SKM-1 treated with dmso at 0.1 percent for 144 hours (cell line): ENCODE measurements around the gene PRICKLE2.

Experiments
- DNase-seq: peaks from one replicate; lab custom pipeline; 2025; ENCODE audit not compliant: unreplicated experiment; lab: John Stamatoyannopoulos, UW

The PRICKLE2 gene

DNA sequence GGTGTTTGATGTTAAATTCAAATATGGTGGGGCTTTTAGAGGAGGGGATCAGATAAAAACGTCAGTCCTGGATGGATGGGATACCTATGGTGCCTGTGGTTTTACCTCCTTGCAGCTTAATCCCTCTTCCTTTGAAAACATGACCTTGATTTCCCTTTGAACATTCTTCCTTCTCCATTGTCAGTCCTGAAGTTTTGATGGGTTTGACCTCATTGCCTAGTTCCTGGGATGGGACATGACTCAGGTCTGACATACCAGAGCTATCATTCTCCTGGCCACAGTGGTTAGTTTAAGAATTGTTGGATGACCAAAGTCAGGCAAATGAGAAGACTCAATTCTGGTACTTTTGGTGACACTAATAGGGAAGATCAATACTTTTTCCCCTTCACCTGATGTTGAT lies 87.2 kb downstream of the PRICKLE2 start:
- no peak for DNase-seq

DNA sequence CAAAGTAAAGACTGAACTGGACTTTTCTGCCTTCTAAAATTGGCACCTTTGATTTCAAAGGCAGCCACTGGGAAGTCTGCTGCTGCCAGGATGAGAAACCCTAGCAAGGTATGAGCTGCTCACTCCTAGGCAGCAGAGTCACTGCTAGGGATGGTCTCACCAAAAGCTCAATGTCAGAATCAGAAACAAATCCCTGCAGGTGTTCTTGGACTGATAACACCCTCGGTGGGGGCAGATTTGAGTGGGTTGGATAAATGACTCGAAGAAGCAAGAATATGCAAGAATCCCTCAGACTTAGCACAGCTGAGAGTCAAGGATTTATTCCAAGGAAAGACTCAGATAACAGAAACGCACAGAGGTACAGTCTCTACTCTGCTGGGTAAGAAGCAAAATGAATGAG lies 90.4 kb downstream of the PRICKLE2 start:
- DNase-seq: no peak

GRCh38 chr3:64133987-64134386 lies 91.3 kb downstream of the PRICKLE2 start:
- no peak for DNase-seq

- no peak for DNase-seq
These were observed 92.0 kb downstream of the PRICKLE2 start for GRCh38 chr3:64133272-64133671.

DNA sequence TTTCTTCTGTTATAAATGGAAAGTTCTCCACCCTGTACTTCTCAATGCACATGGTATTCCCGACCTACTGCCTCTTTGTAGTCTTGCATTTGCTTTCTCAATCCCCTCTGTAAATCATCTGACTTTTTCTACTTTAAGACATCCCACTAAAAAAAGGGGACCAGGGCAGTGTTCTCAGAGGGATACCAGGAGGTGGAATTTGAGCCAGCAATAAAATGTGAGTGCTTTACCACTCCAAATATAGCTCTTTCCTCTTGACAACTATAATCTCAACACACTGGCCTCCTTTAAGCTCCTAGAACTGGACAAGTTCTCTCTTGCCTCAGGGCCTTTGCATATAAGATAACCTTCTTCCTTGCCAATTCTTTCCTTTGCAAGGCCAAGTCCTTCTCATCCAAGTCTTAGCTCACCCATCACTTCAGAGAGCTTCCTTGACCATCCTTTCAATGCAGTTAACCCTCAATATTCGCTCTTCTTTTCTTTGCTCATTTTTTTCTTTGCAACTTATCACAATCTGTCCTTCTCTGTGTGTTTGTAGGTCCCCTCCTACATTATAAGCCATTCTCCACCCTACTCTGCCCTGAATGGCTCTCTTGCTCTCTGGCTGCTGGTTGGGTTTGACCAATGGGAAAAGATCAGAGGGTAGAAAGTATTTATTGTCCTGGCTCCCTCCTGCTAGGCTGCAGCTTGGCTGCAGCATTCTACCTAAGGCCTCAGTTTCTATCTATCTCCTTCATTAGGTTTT lies 93.4 kb downstream of the PRICKLE2 start:
- no peak for DNase-seq

GRCh38 chr3:64130436-64130835 lies 94.8 kb downstream of the PRICKLE2 start:
- no peak for DNase-seq

DNA sequence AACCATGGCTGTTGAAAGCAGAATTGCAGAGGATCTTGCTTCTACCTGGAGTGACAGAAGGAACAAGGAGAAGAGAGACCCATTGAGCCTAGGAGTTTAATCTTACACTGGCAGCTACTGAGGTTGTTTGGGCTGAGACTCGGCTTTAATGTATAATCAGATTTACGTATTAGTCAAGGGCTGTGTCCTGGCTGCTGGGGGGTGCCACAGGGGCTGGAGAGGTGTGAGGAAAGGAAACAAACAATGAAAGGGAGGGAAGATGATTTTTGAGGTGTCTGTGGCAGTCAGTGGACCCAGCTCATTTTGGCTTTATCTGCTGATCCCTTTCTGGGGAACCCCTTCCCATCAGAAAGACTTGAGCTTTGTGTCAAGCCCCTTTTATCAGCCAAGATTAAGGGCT lies 95.7 kb downstream of the PRICKLE2 start:
- DNase-seq: no peak

GRCh38 chr3:64129106-64129505 lies 96.2 kb downstream of the PRICKLE2 start:
- DNase-seq: no peak

DNA sequence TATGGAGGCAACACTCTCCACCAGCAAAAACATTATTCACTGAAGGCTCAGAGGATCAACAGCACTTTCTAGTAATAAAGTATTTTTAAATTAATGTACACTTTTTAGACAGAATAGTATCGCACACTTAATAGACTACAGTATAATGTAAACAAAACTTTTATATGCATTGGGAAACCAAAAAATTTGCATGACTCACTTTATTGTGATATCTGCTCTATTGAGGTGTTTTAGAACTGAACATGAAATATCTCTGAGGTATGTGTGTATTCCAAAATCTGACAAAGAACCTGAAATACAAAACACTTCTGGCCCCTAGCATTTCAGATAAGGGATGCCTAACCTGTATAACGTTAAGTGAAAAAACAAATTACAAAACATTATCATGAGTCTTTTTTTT lies 99.7 kb downstream of the PRICKLE2 start:
- DNase-seq: no peak

DNA sequence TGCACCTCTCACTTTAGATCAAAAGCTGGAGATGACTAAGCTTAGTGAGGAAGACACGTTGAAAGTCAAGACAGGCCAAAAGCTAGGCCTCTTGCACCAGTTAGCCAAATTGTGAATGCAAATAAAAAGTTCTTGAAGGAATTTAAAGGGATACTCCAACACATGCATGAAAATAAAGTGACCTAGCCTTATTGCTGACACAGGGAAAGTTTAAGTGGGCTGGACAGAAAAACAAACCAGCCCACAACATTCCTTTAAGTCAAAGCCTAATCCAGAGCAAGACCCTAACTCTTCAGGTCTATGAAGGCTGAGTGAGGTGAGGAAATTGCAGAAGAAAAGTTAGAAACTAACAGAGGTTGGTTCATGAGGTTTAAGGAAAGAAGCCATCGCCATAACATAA lies 101.3 kb downstream of the PRICKLE2 start:
- no peak for DNase-seq

DNA sequence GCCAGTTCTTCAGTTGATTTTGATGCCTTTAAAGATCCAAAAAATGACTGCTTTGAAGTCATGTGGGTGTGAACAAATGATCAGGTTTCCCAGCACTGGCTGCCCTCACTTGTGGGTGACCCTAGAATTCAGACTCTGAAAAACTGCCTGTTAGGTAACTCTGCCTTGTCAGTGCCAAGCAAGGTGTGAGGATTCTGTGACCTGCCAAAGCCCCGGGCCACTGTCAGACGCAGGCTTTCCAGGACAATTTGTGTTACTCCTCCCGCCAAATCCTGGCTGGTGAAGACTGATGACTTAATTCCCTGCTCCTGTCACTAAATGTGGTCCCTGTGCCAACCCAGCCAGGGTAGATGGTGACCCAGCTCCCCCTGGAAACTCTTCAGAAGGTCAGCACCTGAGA lies 102.8 kb downstream of the PRICKLE2 start:
- DNase-seq: no peak

DNA sequence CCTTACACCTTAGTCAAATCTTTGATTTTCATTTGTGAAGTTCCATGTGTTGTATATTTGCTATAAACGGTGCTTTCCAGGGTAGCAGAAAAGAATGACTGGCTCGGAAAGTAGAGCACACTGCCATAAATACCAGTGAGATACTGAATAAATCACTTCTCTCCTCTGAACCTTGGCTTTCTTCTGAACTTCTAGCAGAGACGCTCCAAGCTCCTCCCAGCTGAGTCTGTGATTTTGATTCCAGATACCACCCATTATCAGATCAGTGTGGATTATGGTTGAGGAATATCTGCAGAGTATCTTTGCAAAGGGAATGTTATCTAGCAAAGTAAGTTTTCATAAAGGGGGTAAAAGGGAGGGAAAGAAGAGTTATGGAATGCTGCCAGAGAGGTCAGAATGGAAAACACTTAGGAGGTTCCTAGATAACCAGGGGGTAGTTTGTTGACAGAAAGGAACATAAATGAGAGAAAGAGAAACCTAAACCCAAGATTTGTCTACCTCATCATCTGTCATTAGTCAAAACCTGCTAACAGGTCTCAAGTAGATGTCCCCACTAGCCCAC lies 103.4 kb downstream of the PRICKLE2 start:
- DNase-seq: no peak

GRCh38 chr3:64120876-64121275 lies 104.4 kb downstream of the PRICKLE2 start:
- DNase-seq: no peak

- no peak for DNase-seq
These were observed 107.8 kb downstream of the PRICKLE2 start for GRCh38 chr3:64117483-64117882.

GRCh38 chr3:64114651-64115050 lies 110.6 kb downstream of the PRICKLE2 start:
- no peak for DNase-seq

DNA sequence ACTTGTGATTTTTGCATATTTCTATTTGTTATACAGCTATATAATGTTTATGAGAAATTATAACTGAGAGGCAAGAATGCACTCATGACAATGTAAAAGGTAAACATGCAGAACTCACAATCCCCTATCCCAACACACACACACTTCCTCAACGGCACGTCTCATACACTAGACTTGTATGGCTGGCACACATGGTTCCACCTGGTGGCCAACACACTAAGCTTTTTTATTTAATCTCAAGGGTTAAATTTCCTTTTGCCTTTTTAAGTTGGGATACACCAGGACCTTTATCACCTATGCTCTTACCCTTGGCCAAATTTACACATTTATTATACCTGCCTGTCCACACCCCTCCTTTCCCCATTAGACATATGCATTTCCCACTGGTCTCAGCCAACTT lies 113.4 kb downstream of the PRICKLE2 start:
- no peak for DNase-seq

GRCh38 chr3:64111083-64111482 lies 114.2 kb downstream of the PRICKLE2 start:
- DNase-seq: no peak

DNA sequence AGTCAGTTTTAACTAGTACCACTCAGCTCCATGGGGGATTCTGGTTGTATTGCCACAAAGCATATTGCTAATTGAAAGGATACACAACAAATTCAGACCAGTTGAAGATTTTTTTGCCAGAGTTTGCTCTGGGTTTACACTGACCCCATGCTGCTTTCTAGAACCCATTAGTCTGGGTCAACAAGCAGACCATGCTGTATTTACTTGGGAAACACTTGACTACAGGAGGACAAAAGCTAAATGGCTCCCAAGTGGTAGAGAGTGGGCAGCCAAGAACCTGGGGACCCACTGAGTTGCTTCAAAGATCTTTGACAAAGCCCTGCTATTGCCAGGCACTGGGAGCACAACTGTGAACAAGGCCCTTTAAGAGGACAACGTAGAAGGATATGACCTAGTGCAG lies 115.2 kb downstream of the PRICKLE2 start:
- no peak for DNase-seq

- no peak for DNase-seq
These were observed 115.8 kb downstream of the PRICKLE2 start for GRCh38 chr3:64109438-64109837.

GRCh38 chr3:64108784-64109317 lies 116.4 kb downstream of the PRICKLE2 start:
- DNase-seq: no peak

GRCh38 chr3:64108231-64108630 lies 117.0 kb downstream of the PRICKLE2 start:
- no peak for DNase-seq

- no peak for DNase-seq
These were observed 118.1 kb downstream of the PRICKLE2 start for GRCh38 chr3:64107190-64107589.

- DNase-seq: no peak
These were observed 119.5 kb downstream of the PRICKLE2 start for GRCh38 chr3:64105816-64106215.
